CD4-positive, alpha-beta T cell treated with Interleukin-4 for 4 hours (primary cell): ENCODE measurements around the gene USP40.
"Not testable (repeated sequence)": the region's sequence is repeated elsewhere in the genome, so short reads cannot be mapped to it uniquely, and the experiment has no call there.

Source experiments
- DNase-seq: peaks from one replicate; pipeline ENCODE4 v3.0.0-alpha.2; 2020

USP40 gene

GRCh38 chr2:233566141-233566956 lies at the start of gene USP40:
USP40 (minus strand) TSS chr2:233566782; CDS start chr2:233565554, 1,228 bp downstream.
- peak; percentile 46 for DNase-seq

GRCh38 chr2:233611284-233611683 lies 44.7 kb upstream of the USP40 start:
- no peak for DNase-seq

GRCh38 chr2:233605680-233606079 lies 39.1 kb upstream of the USP40 start:
- no peak for DNase-seq

- DNase-seq: no peak
Observed at GRCh38 chr2:233604826-233605225, 38.2 kb upstream of the USP40 start.

- DNase-seq: no peak
Observed at GRCh38 chr2:233603520-233603919, 36.9 kb upstream of the USP40 start.

- DNase-seq: no peak
Observed at GRCh38 chr2:233602076-233602475, 35.5 kb upstream of the USP40 start.

GRCh38 chr2:233600386-233600785 lies 33.8 kb upstream of the USP40 start:
- DNase-seq: no peak

- no peak for DNase-seq
Observed at GRCh38 chr2:233598952-233599351, 32.4 kb upstream of the USP40 start.

- DNase-seq: no peak
Observed at GRCh38 chr2:233597522-233597921, 30.9 kb upstream of the USP40 start.

GRCh38 chr2:233593201-233593600 lies 26.6 kb upstream of the USP40 start:
- DNase-seq: no peak

- not testable (repeated sequence) for DNase-seq
Observed at GRCh38 chr2:233592706-233593105, 26.1 kb upstream of the USP40 start.

GRCh38 chr2:233588400-233588799 lies 21.8 kb upstream of the USP40 start:
- no peak for DNase-seq

GRCh38 chr2:233584210-233584609 lies 17.6 kb upstream of the USP40 start:
- DNase-seq: no peak

- not testable (repeated sequence) for DNase-seq
Observed at GRCh38 chr2:233583217-233583965, 16.8 kb upstream of the USP40 start.

GRCh38 chr2:233577341-233577740 lies 10.8 kb upstream of the USP40 start:
- not testable (repeated sequence) for DNase-seq

- no peak for DNase-seq
Observed at GRCh38 chr2:233572468-233572867, 5.9 kb upstream of the USP40 start.

- no peak for DNase-seq
Observed at GRCh38 chr2:233571462-233571861, 4.9 kb upstream of the USP40 start.

GRCh38 chr2:233571001-233571400 lies 4.4 kb upstream of the USP40 start:
- no peak for DNase-seq

GRCh38 chr2:233565685-233566140 lies 869 bp downstream of the USP40 start:
- DNase-seq: no peak

- DNase-seq: no peak
Observed at GRCh38 chr2:233563663-233564430, 2.7 kb downstream of the USP40 start.

GRCh38 chr2:233556881-233557736 lies 9.5 kb downstream of the USP40 start:
- no peak for DNase-seq

GRCh38 chr2:233553366-233553765 lies 13.2 kb downstream of the USP40 start:
- no peak for DNase-seq
